Stomach (tissue), 9 donors: ENCODE data around the gene SAXO1. TPM values are rescaled to one million over a fixed set of nuclear protein-coding genes. Genes with fewer than 3 reads are reported as not detected.
A peak's percentile ranks its signal among the peaks of the same experiment; 100 is the strongest.

ENCODE experiments used
- DNase-seq, 2 donors: peaks; one replicate each; pipeline versions ENCODE4 v3.0.0 to v3.0.0-alpha.2; 2013 to 2019
- H3K27ac ChIP-seq, 5 donors: fragments of 200-600 bp in 4 of 5; sonication (generic) in 4 of 5; one replicate each; pipeline ENCODE4 v1.5.1; 2013 to 2019; ENCODE audit warnings: mild to moderate bottlenecking in 1 of 5, moderate library complexity in 1 of 5
- H3K27me3 ChIP-seq, 3 donors: fragments of 200-600 bp; sonication (generic); one replicate each; pipeline ENCODE4 v1.5.1; 2017 to 2019; ENCODE audit warnings: mixed run types in 1 of 3
- H3K36me3 ChIP-seq, 4 donors: fragments of 200-600 bp; sonication (generic); 1 replicate in 3 of 4; 2 replicates in 1 of 4; pipeline ENCODE4 v1.5.1; 2016 to 2019
- H3K4me1 ChIP-seq, 4 donors: fragments of 200-600 bp; sonication (generic); one replicate each; pipeline ENCODE4 v1.5.1; 2016 to 2019
- H3K4me3 ChIP-seq, 4 donors: fragments of 200-600 bp; sonication (generic) in 3 of 4; one replicate each; pipeline ENCODE4 v1.5.1; 2016 to 2019; ENCODE audit warnings: mild to moderate bottlenecking in 1 of 4
- H3K9me3 ChIP-seq, 4 donors: fragments of 200-600 bp; sonication (generic); one replicate each; pipeline ENCODE4 v1.5.1; 2016 to 2019
- CTCF ChIP-seq, 7 experiments: fragments of 450-650 bp in 4 of 7; fragments of 200-600 bp in 3 of 7; sonication (generic) in 3 of 7; IDR thresholded peaks; one replicate each; pipeline ENCODE4 v1.5.1; 2016 to 2019; ENCODE audit warnings: antibody characterized with exemption in 7 of 7, control low read depth in 2 of 7, mild to moderate bottlenecking in 1 of 7
- EP300 ChIP-seq: sonication (generic); formaldehyde crosslinking; IDR thresholded peaks from one replicate; pipeline ENCODE4 v1.6.1; 2017; ENCODE audit warnings: antibody characterized with exemption
- POLR2A ChIP-seq, 4 donors: fragments of 450-650 bp; IDR thresholded peaks; one replicate each; pipeline ENCODE4 v1.6.1; 2016; ENCODE audit warnings: antibody characterized with exemption in 4 of 4, control low read depth in 2 of 4, mild to moderate bottlenecking in 1 of 4, moderate library complexity in 1 of 4
- POLR2AphosphoS5 ChIP-seq, 3 donors: sonication (generic); formaldehyde crosslinking; IDR thresholded peaks; one replicate each; pipeline ENCODE4 v1.6.1; 2016; ENCODE audit warnings: antibody characterized with exemption in 3 of 3
- WGBS, 5 donors: extraction: QIAGEN DNeasy Blood & Tissue Kit in 3 of 5; methylation state at CpG; one replicate each; pipeline versions ENCODE4 v1.1.5 to v1.1.7; 2013 to 2018; 5-methylcytosine and 5-hydroxymethylcytosine counted together
- intact Hi-C: fragments of 100-400 bp; cut with DNase I; formaldehyde crosslinking; loops from one replicate; pipeline ENCODE4 v1.15.1; 2023; ENCODE audit warnings: low total_unique reads
- polyA plus RNA-seq, 3 donors: library from polyadenylated mRNA; stranded (reverse); fragments of 200-250 nt; gene quantifications; one replicate each; pipeline ENCODE4 v1.2.3, GENCODE V29; 2013
- total RNA-seq, 5 donors: library from RNA; depleted of rRNA; stranded (reverse); fragments of >200 nt; gene quantifications; one replicate each; pipeline versions ENCODE4 v1.1.0 to v1.2.3, GENCODE V29; 2014 to 2016
- donor health status: healthy with polysubstance abuse.
- donor health status: Bipolar disorder and iron deficiency.
- donor health status: healthy.

SAXO1 gene
- total and polyA plus RNA-seq, 8 donors, result 0.03 to 4.7 (median 0.12) TPM; not detected in 4

DNA sequence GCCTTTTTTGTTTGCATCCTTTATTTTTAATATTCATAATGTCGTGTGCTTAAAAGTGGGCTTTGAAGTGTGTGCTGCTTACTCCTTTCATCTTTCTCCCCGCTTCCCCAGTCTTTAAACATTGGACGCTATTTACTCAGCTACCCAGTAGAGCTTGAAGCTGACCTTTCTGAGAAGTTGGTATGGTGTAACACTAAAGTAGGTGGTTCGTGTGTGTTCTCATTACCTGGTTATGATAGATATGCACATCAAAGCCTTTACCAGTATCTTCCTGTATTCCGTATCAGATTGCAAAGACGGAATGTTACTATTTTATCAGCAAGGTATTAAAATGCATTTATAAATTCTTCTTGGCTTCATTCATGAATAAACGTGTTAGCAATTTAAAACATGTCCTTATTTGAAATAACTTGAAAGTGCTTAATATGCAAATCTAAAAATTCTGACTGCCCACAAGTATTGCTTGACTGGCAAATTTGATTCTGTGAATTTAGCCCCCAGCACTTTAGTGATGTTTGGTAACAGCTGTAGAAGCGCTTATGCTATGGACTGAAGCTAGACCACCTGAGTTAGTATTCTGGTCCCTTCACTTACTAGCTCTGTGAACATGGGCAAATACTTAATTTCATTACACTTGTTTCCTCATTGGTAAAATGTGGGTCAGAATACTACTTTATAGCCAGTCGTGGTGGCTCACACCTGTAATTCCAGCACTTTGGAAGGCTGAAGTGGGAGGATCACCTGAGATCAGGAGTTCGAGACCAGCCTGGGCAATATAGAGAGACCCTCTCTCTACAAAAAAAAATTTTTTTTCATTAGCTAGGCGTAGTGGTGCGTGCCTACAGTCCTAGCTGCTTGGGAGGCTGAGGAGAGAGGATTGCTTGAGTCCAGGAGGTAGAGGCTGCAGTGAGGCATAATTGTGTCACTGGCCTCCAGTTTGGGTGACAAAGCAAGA, 17.9 kb upstream of the SAXO1 start:
- WGBS, 5 donors, result 48 to 55% (median 50%) methylated on average over 12 of the region's 12 CpGs
- H3K27ac ChIP-seq, result peak overlapping the region in 3 of 5 donors; percentile 95 to 96 (median 96)

GRCh38 chr9:19049917-19050636, 17.1 kb upstream of the SAXO1 start:
- 1 to 6% (median 2%) methylated on average over 33 of the region's 33 CpGs for WGBS, 5 donors
- no peaks in the 10 kb centered on the region for H3K9me3 ChIP-seq
- DNase-seq, result peak in 1 of 2 donors; percentile 60
- H3K27ac ChIP-seq, result peak overlapping the region; percentile 94 to 96 (median 95)
- no peaks in the 10 kb centered on the region for H3K27me3 ChIP-seq
- H3K4me1 ChIP-seq, result peaks cover 29 to 50% (median 40%) of the 10 kb centered on the region in 4 donors
- H3K36me3 ChIP-seq, result peaks cover 0 to 7% (median 0%) of the 10 kb centered on the region in 4 donors
- H3K4me3 ChIP-seq, result peak overlapping the region; percentile 76 to 95 (median 90)
- intact Hi-C loops, result no loop called here
- no peak for TF ChIP-seq POLR2AphosphoS5 (IDR thresholded peaks at IDR 0.05)
- no peak for TF ChIP-seq POLR2A (IDR thresholded peaks at IDR 0.05)
- TF ChIP-seq CTCF (IDR thresholded peaks at IDR 0.05), result no peak
- no peak for TF ChIP-seq EP300

More for the DNA sequence above, 17.9 kb upstream of the SAXO1 start:
- Histone ChIP-seq H3K4me1 (peaks cover 29 to 50% (median 40%) of the 10 kb centered on the region in 4 donors), H3K36me3 (peaks cover 0 to 7% (median 0%) of the 10 kb centered on the region in 4 donors), H3K4me3 (peak overlapping the region; percentile 76 to 95 (median 90)), H3K9me3 (no peaks in the 10 kb centered on the region), H3K27me3 (no peaks in the 10 kb centered on the region)
- DNase-seq, result peak in 1 of 2 donors; percentile 19
- intact Hi-C loops, result no loop called here
- TF ChIP-seq POLR2A (IDR thresholded peaks at IDR 0.05) (no peak), CTCF (IDR thresholded peaks at IDR 0.05) (no peak), POLR2AphosphoS5 (IDR thresholded peaks at IDR 0.05) (no peak), EP300 (no peak)

GRCh38 chr9:19048966-19049916, 16.2 kb upstream of the SAXO1 start, which contains the start of gene RRAGA:
Gene RRAGA (plus strand): TSS chr9:19049427. CDS start chr9:19049660, 233 bp downstream.
- Histone ChIP-seq H3K36me3 (peaks cover 0 to 7% (median 0%) of the 10 kb centered on the region in 4 donors), H3K9me3 (no peaks in the 10 kb centered on the region), H3K4me1 (peaks cover 29 to 44% (median 40%) of the 10 kb centered on the region in 4 donors), H3K27me3 (no peaks in the 10 kb centered on the region), H3K4me3 (peak within 1 kb of the TSS; percentile 76 to 95 (median 90)), H3K27ac (peak within 1 kb of the TSS; percentile 94 to 96 (median 95))
- DNase-seq, result peak; percentile 96 to 98
- WGBS, 5 donors, result 0% methylated on average over 23 to 82 of the region's 82 CpGs
- TF ChIP-seq EP300 (no peak), POLR2A (IDR thresholded peaks at IDR 0.05) (peak in 2 of 4 donors; percentile 47 to 50), POLR2AphosphoS5 (IDR thresholded peaks at IDR 0.05) (peak; percentile 87 to 97 (median 92)), CTCF (IDR thresholded peaks at IDR 0.05) (peak in 6 of 7 experiments; percentile 43 to 91 (median 75))
- intact Hi-C loops, result no loop called here
